ENCODE results near the gene TCF7L1.
A peak's percentile ranks its signal among the peaks of the same experiment; 100 is the strongest.
"Not testable (repeated sequence)": the region's sequence is repeated elsewhere in the genome, so short reads cannot be mapped to it uniquely, and the experiment has no call there.

TCF7L1 gene

GRCh38 chr2:85133751-85134254, 611 bp downstream of the TCF7L1 start:
- no peak for DNase-seq (ENCODE audit: low read depth in 2 of 2)

- no peak for DNase-seq (ENCODE audit: low read depth in 2 of 2)
Measured at GRCh38 chr2:85134255-85134895, 1.2 kb downstream of the TCF7L1 start.

- no peak for DNase-seq (ENCODE audit: low read depth in 2 of 2)
Measured at GRCh38 chr2:85134896-85135659, 1.9 kb downstream of the TCF7L1 start.

GRCh38 chr2:85135660-85135914, 2.4 kb downstream of the TCF7L1 start:
- DNase-seq (ENCODE audit: low read depth in 2 of 2): no peak

GRCh38 chr2:85137156-85137555, 4.0 kb downstream of the TCF7L1 start:
- no peak for DNase-seq (ENCODE audit: low read depth in 2 of 2)

GRCh38 chr2:85143463-85144082, 10.4 kb downstream of the TCF7L1 start:
- no peak for DNase-seq (ENCODE audit: low read depth in 2 of 2)

GRCh38 chr2:85145116-85145820, 12.1 kb downstream of the TCF7L1 start:
- no peak for DNase-seq (ENCODE audit: low read depth in 2 of 2)

GRCh38 chr2:85148190-85148589, 15.0 kb downstream of the TCF7L1 start:
- no peak for DNase-seq (ENCODE audit: low read depth in 2 of 2)

- no peak for DNase-seq (ENCODE audit: low read depth in 2 of 2)
Measured at GRCh38 chr2:85151026-85151425, 17.8 kb downstream of the TCF7L1 start.

GRCh38 chr2:85152895-85153294, 19.7 kb downstream of the TCF7L1 start:
- DNase-seq (ENCODE audit: low read depth in 2 of 2): no peak

- no peak for DNase-seq (ENCODE audit: low read depth in 2 of 2)
Measured at GRCh38 chr2:85154048-85154753, 21.0 kb downstream of the TCF7L1 start.

GRCh38 chr2:85155082-85155481, 21.9 kb downstream of the TCF7L1 start:
- DNase-seq (ENCODE audit: low read depth in 2 of 2): not testable (repeated sequence)

GRCh38 chr2:85156153-85156552, 23.0 kb downstream of the TCF7L1 start:
- DNase-seq (ENCODE audit: low read depth in 2 of 2): no peak

- DNase-seq (ENCODE audit: low read depth in 2 of 2): no peak
Measured at GRCh38 chr2:85156619-85157018, 23.4 kb downstream of the TCF7L1 start.

- DNase-seq (ENCODE audit: low read depth in 2 of 2): no peak
Measured at GRCh38 chr2:85157345-85157744, 24.2 kb downstream of the TCF7L1 start.

- DNase-seq (ENCODE audit: low read depth in 2 of 2): no peak
Measured at GRCh38 chr2:85158559-85159273, 25.5 kb downstream of the TCF7L1 start.

GRCh38 chr2:85159589-85159988, 26.4 kb downstream of the TCF7L1 start:
- DNase-seq (ENCODE audit: low read depth in 2 of 2): no peak

GRCh38 chr2:85160966-85161960, 28.1 kb downstream of the TCF7L1 start:
- no peak for DNase-seq (ENCODE audit: low read depth in 2 of 2)

- peak; percentile 45 to 47 for DNase-seq (ENCODE audit: low read depth in 2 of 2)
Measured at GRCh38 chr2:85162746-85163301, 29.6 kb downstream of the TCF7L1 start.

GRCh38 chr2:85163675-85164074, 30.5 kb downstream of the TCF7L1 start:
- no peak for DNase-seq (ENCODE audit: low read depth in 2 of 2)

Data from fibroblast of skin of left biceps (primary cell).